Gastrocnemius medialis (tissue), 4 donors: ENCODE data around the gene RBMS3. TPM values are rescaled to one million over a fixed set of nuclear protein-coding genes. Genes with fewer than 3 reads are reported as not detected.

Experiments
- ATAC-seq, 2 donors: fragments of 150-250 bp; one replicate each; pipeline ENCODE4 v1.9.1; 2016
- DNase-seq, 2 donors: peaks; one replicate each; pipeline ENCODE4 v3.0.0-alpha.2; 2019
- H3K27ac ChIP-seq, 4 donors: fragments of 200-600 bp; sonication (generic); 1 replicate in 1 of 4; 2 replicates in 3 of 4; pipeline ENCODE4 v1.5.1; 2016 to 2018; ENCODE audit warnings: mild to moderate bottlenecking in 2 of 4, moderate library complexity in 1 of 4
- H3K27me3 ChIP-seq, 3 donors: fragments of 200-600 bp; sonication (generic) in 2 of 3; 1 replicate in 1 of 3; 2 replicates in 2 of 3; pipeline versions ENCODE4 v1.5.1 to v1.6.0; 2016 to 2019; ENCODE audit warnings: mild to moderate bottlenecking in 1 of 3, moderate library complexity in 1 of 3
- H3K36me3 ChIP-seq, 2 donors: fragments of 200-600 bp; sonication (generic) in 1 of 2; one replicate each; pipeline ENCODE4 v1.5.1; 2017 to 2018
- H3K4me1 ChIP-seq, 2 donors: fragments of 200-600 bp; sonication (generic) in 1 of 2; one replicate each; pipeline ENCODE4 v1.5.1; 2016 to 2017; ENCODE audit warnings: mild to moderate bottlenecking in 2 of 2
- H3K4me3 ChIP-seq, 4 donors: fragments of 200-600 bp; sonication (generic) in 3 of 4; 1 replicate in 1 of 4; 2 replicates in 3 of 4; pipeline ENCODE4 v1.5.1; 2016 to 2019; ENCODE audit warnings: mild to moderate bottlenecking in 2 of 4
- H3K9me3 ChIP-seq, 3 donors: fragments of 200-600 bp; sonication (generic) in 2 of 3; 1 replicate in 1 of 3; 2 replicates in 2 of 3; pipeline ENCODE4 v1.5.1; 2016 to 2019
- POLR2A ChIP-seq, 2 donors: fragments of 450-650 bp; IDR thresholded peaks; one replicate each; pipeline ENCODE4 v1.6.1; 2017; ENCODE audit warnings: antibody characterized with exemption in 2 of 2, mild to moderate bottlenecking in 2 of 2, moderate library complexity in 2 of 2
- in situ Hi-C, 4 donors: fragments of 200-750 bp; cut with MboI; loops; one replicate each; pipeline versions ENCODE4 v1.15.0 to v1.8.0; 2017; ENCODE audit warnings: low sequenced_read_pairs in 4 of 4
- intact Hi-C: fragments of 100-400 bp; cut with DNase I; formaldehyde crosslinking; loops from one replicate; pipeline ENCODE4 v1.15.1; 2023; ENCODE audit warnings: low total_unique reads
- total RNA-seq, 4 donors: library from RNA; depleted of rRNA; stranded (reverse); fragments of >200 nt; gene quantifications; one replicate each; pipeline versions ENCODE4 v1.1.0 to v1.2.3, GENCODE V29; 2016
- TF ChIP-seq, protein P1 (sequence below), 5 experiments: fragments of 450-650 bp in 3 of 5; fragments of 200-600 bp in 2 of 5; sonication (generic) in 2 of 5; IDR thresholded peaks in 4 of 5; conservative IDR thresholded peaks in 1 of 5; 1 replicate in 4 of 5; 2 replicates in 1 of 5; pipeline ENCODE4 v1.5.1; 2016 to 2019; ENCODE audit warnings: antibody characterized with exemption in 5 of 5, mild to moderate bottlenecking in 3 of 5, moderate library complexity in 3 of 5

RBMS3 gene
- total RNA-seq, 4 donors from 2014 or later, result 16.1 to 38.8 (median 22.7) TPM

- no peak for TF ChIP-seq POLR2A (IDR thresholded peaks at IDR 0.05)
- TF ChIP-seq, protein P1, sequence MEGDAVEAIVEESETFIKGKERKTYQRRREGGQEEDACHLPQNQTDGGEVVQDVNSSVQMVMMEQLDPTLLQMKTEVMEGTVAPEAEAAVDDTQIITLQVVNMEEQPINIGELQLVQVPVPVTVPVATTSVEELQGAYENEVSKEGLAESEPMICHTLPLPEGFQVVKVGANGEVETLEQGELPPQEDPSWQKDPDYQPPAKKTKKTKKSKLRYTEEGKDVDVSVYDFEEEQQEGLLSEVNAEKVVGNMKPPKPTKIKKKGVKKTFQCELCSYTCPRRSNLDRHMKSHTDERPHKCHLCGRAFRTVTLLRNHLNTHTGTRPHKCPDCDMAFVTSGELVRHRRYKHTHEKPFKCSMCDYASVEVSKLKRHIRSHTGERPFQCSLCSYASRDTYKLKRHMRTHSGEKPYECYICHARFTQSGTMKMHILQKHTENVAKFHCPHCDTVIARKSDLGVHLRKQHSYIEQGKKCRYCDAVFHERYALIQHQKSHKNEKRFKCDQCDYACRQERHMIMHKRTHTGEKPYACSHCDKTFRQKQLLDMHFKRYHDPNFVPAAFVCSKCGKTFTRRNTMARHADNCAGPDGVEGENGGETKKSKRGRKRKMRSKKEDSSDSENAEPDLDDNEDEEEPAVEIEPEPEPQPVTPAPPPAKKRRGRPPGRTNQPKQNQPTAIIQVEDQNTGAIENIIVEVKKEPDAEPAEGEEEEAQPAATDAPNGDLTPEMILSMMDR (IDR thresholded peaks at IDR 0.05 in 4 of 5, conservative IDR thresholded peaks at IDR 0.05 in 1 of 5), result no peak
- no peaks in the 10 kb centered on the region for H3K9me3 ChIP-seq
- ATAC-seq, result no peak
- in situ Hi-C loops (no loop called here), intact Hi-C loops (no loop called here)
- H3K27me3 ChIP-seq, result no peaks in the 10 kb centered on the region
- no peaks in the 10 kb centered on the region for H3K36me3 ChIP-seq
- no peak for DNase-seq
- no peaks in the 10 kb centered on the region for H3K4me1 ChIP-seq
- no peak overlapping the region for H3K27ac ChIP-seq
- no peak overlapping the region for H3K4me3 ChIP-seq
Measured at GRCh38 chr3:29822071-29822470, 541.2 kb downstream of the RBMS3 start.

DNA sequence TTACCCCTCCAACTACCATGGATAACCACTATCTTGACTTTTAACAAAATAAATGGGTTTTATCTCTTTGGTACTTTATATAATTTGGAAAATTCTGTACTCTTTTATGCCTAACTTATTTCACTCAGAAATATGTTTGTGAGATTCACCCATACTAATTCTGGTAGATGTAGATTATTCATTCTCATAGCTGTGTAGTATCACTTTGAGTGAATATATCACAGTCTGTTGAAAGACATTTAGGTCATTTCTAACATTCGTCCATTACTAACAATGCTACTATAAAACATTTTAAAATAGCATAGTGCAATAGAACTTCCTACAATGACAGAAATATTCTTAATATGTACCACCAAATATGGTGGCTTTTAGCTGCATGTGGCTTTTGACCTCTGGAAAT lies 542.4 kb downstream of the RBMS3 start:
- no peak overlapping the region for H3K4me3 ChIP-seq
- no peak for ATAC-seq
- intact Hi-C loops (no loop called here), in situ Hi-C loops (no loop called here)
- no peaks in the 10 kb centered on the region for H3K4me1 ChIP-seq
- no peak for TF ChIP-seq POLR2A (IDR thresholded peaks at IDR 0.05)
- TF ChIP-seq, protein P1 (IDR thresholded peaks at IDR 0.05 in 4 of 5, conservative IDR thresholded peaks at IDR 0.05 in 1 of 5), result no peak
- H3K9me3 ChIP-seq, result no peaks in the 10 kb centered on the region
- H3K27me3 ChIP-seq, result no peaks in the 10 kb centered on the region
- no peak overlapping the region for H3K27ac ChIP-seq
- H3K36me3 ChIP-seq, result no peaks in the 10 kb centered on the region
- DNase-seq, result no peak

GRCh38 chr3:29826712-29827111 lies 545.8 kb downstream of the RBMS3 start:
- H3K4me1 ChIP-seq, result peaks cover 0 to 3% of the 10 kb centered on the region in 2 donors
- H3K27ac ChIP-seq, result no peak overlapping the region
- DNase-seq, result no peak
- ATAC-seq, result no peak
- H3K36me3 ChIP-seq, result no peaks in the 10 kb centered on the region
- no peak overlapping the region for H3K4me3 ChIP-seq
- intact Hi-C loops, result no loop called here
- H3K27me3 ChIP-seq, result no peaks in the 10 kb centered on the region
- TF ChIP-seq, protein P1 (IDR thresholded peaks at IDR 0.05 in 4 of 5, conservative IDR thresholded peaks at IDR 0.05 in 1 of 5), result no peak
- no peak for TF ChIP-seq POLR2A (IDR thresholded peaks at IDR 0.05)
- no peaks in the 10 kb centered on the region for H3K9me3 ChIP-seq
- in situ Hi-C loops, result no loop called here

DNA sequence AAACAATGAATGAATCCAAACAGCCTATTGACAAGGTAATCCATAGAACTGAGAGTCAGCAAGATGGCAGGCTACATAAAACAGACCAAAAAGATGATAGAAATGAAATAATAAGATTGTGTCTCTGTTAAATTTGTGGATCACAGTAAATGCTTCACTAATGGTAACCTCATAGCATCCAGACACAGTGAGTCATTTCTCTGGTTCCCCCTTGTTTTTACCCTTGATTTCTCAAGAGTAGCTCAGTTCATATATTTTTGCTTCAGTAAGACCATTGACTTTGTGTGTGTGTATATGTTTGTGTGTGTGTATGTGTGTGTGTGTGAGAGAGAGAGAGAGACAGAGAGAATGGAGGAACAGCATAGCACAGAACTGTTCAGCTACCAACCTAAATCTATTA lies 546.9 kb downstream of the RBMS3 start:
- no peak for ATAC-seq
- no peak for TF ChIP-seq POLR2A (IDR thresholded peaks at IDR 0.05)
- TF ChIP-seq, protein P1 (IDR thresholded peaks at IDR 0.05 in 4 of 5, conservative IDR thresholded peaks at IDR 0.05 in 1 of 5), result no peak
- DNase-seq, result no peak
- Histone ChIP-seq H3K9me3 (no peaks in the 10 kb centered on the region), H3K36me3 (no peaks in the 10 kb centered on the region), H3K4me1 (peaks cover 0 to 3% of the 10 kb centered on the region in 2 donors), H3K4me3 (no peak overlapping the region), H3K27ac (no peak overlapping the region), H3K27me3 (no peaks in the 10 kb centered on the region)
- intact Hi-C loops (no loop called here), in situ Hi-C loops (no loop called here)

GRCh38 chr3:29829340-29829739 lies 548.5 kb downstream of the RBMS3 start:
- TF ChIP-seq, protein P1 (IDR thresholded peaks at IDR 0.05 in 4 of 5, conservative IDR thresholded peaks at IDR 0.05 in 1 of 5), result no peak
- TF ChIP-seq POLR2A (IDR thresholded peaks at IDR 0.05), result no peak
- no peak for DNase-seq
- no peak for ATAC-seq
- H3K9me3 ChIP-seq, result no peaks in the 10 kb centered on the region
- no peaks in the 10 kb centered on the region for H3K27me3 ChIP-seq
- intact Hi-C loops (no loop called here), in situ Hi-C loops (no loop called here)
- H3K36me3 ChIP-seq, result no peaks in the 10 kb centered on the region
- H3K27ac ChIP-seq, result no peak overlapping the region
- H3K4me1 ChIP-seq, result peaks cover 0 to 3% of the 10 kb centered on the region in 2 donors
- H3K4me3 ChIP-seq, result no peak overlapping the region
